ENCODE measurements around the gene MXRA8. TPM values are rescaled to one million over a fixed set of nuclear protein-coding genes. Genes with fewer than 3 reads are reported as not detected.

Gene MXRA8
- polyA plus RNA-seq, 2 of the 4 experiments (the other 2 are of a cell fraction), result 0.12 to 0.22 TPM

GRCh38 chr1:1390675-1391074 is 32.3 kb upstream of the MXRA8 start:
- H3K4me2 ChIP-seq, result no peak overlapping the region
- 93% methylated on average over 12 of the region's 12 CpGs for WGBS (ENCODE audit: missing lambda C conversion rate)
- H3K4me3 ChIP-seq, result no peak overlapping the region
- H3K4me1 ChIP-seq, result no peaks in the 10 kb centered on the region
- ChIA-PET POLR2A (no interaction called here), CTCF (interaction anchor here (2.1 to 2.7 kb wide), 2 partner anchors 8 to 11 kb away, joined by 9 to 13 read pairs; partner anchors contain the start of gene CCNL2)
- no peaks in the 10 kb centered on the region for H3K9me3 ChIP-seq
- DNase-seq (ENCODE audit: low read depth in 1 of 2, low spot score in 1 of 2) (no peak), ATAC-seq (no peak), FAIRE-seq (no peak)
- H3K27ac ChIP-seq, result no peak overlapping the region
- TF ChIP-seq CEBPB (IDR thresholded peaks at IDR 0.05) (no peak), MAX (IDR thresholded peaks at IDR 0.05) (no peak), E2F6 (IDR thresholded peaks at IDR 0.05; ENCODE audit: borderline replicate concordance, low read depth) (no peak), MAFK (IDR thresholded peaks at IDR 0.05; ENCODE audit: partially characterized antibody) (no peak), BCL3 (IDR thresholded peaks at IDR 0.05) (no peak), KDM1A (IDR thresholded peaks at IDR 0.05; ENCODE audit: low read depth) (no peak), JUN (IDR thresholded peaks at IDR 0.05) (no peak), ZC3H11A (IDR thresholded peaks at IDR 0.05) (no peak), HMGXB4 (CRISPR knock-in tag; IDR thresholded peaks at IDR 0.05; ENCODE audit: borderline replicate concordance) (no peak), FOSL2 (IDR thresholded peaks at IDR 0.05) (no peak), FOSL2 (CRISPR knock-in tag; IDR thresholded peaks at IDR 0.05) (no peak), CTCF (IDR thresholded peaks at IDR 0.05) (no peak), JUNB (IDR thresholded peaks at IDR 0.05) (no peak), RAD21 (conservative IDR thresholded peaks at IDR 0.05 in 1 of 2, IDR thresholded peaks at IDR 0.05 in 1 of 2) (no peak), BHLHE40 (IDR thresholded peaks at IDR 0.05; ENCODE audit: low read depth, low read length) (no peak), RCOR1 (IDR thresholded peaks at IDR 0.05; ENCODE audit: low read depth, low read length) (no peak)

- Histone ChIP-seq H3K4me2 (no peak overlapping the region), H3K9me3 (no peaks in the 10 kb centered on the region), H3K4me3 (no peak overlapping the region), H3K27ac (no peak overlapping the region), H3K4me1 (no peaks in the 10 kb centered on the region)
- ATAC-seq (no peak), DNase-seq (ENCODE audit: low read depth in 1 of 2, low spot score in 1 of 2) (no peak), FAIRE-seq (no peak)
- CTCF ChIA-PET, result interaction anchor here (1.0 to 2.7 kb wide), 3 partner anchors 11 to 40 kb away, joined by 3 to 17 read pairs (median 8); partner anchors contain the start of gene CCNL2
- POLR2A ChIA-PET, result interaction anchor here (1.2 kb wide), 1 partner anchor 11 kb away, joined by 3 read pairs; the partner anchor contains the start of gene CCNL2
- WGBS (ENCODE audit: missing lambda C conversion rate), result 95% methylated on average over 16 of the region's 16 CpGs
- TF ChIP-seq BCL3 (IDR thresholded peaks at IDR 0.05) (no peak), GATA3 (IDR thresholded peaks at IDR 0.05; ENCODE audit: borderline replicate concordance) (no peak), BHLHE40 (IDR thresholded peaks at IDR 0.05; ENCODE audit: low read depth, low read length) (no peak), ATOH8 (CRISPR knock-in tag; IDR thresholded peaks at IDR 0.05; ENCODE audit: low read depth) (no peak), ZSCAN20 (CRISPR knock-in tag; IDR thresholded peaks at IDR 0.05) (no peak), CHD2 (IDR thresholded peaks at IDR 0.05; ENCODE audit: low read length, partially characterized antibody) (no peak), CEBPB (IDR thresholded peaks at IDR 0.05) (no peak), JUNB (IDR thresholded peaks at IDR 0.05) (no peak), HOXB13 (CRISPR knock-in tag; IDR thresholded peaks at IDR 0.05; ENCODE audit: low read depth) (no peak), POLR2A (IDR thresholded peaks at IDR 0.05; ENCODE audit: low read length) (no peak), EP300 (IDR thresholded peaks at IDR 0.05) (no peak), REST (IDR thresholded peaks at IDR 0.05) (no peak)
These were observed 29.7 kb upstream of the MXRA8 start for GRCh38 chr1:1388078-1388472.
